Keratinocyte (primary cell): Measurements from ENCODE around the gene ESRRG. TPM values are rescaled to one million over a fixed set of nuclear protein-coding genes. Genes with fewer than 3 reads are reported as not detected.

ENCODE experiments used
- DNase-seq: peaks from one replicate; pipeline ENCODE4 v3.0.0-alpha.2; 2011; ENCODE audit warnings: low read depth, missing footprints, low spot score
- FAIRE-seq: peaks from 2 replicates; lab custom pipeline; 2011; peaks lifted over from hg19 to GRCh38; lab: Jason Lieb, UNC
- H2AFZ ChIP-seq: 2 replicates; pipeline ENCODE4 v1.6.0; 2012; ENCODE audit warnings: low read length, control low read depth, inconsistent platforms; ENCODE audit not compliant: control insufficient read depth
- H3K27ac ChIP-seq: 2 replicates; pipeline ENCODE4 v1.5.1; 2011; ENCODE audit warnings: low read length; ENCODE audit not compliant: control insufficient read depth, insufficient read depth
- H3K27me3 ChIP-seq: 3 replicates; pipeline ENCODE4 v1.6.0; 2011; ENCODE audit warnings: low read length; ENCODE audit not compliant: control insufficient read depth, insufficient read depth; ENCODE audit errors: extremely low read depth
- H3K36me3 ChIP-seq, 2 experiments: 2 replicates in 1 of 2; 3 replicates in 1 of 2; pipeline ENCODE4 v1.5.1; 2011; ENCODE audit warnings: low read length in 2 of 2, mild to moderate bottlenecking in 1 of 2; ENCODE audit not compliant: control insufficient read depth in 2 of 2, insufficient read depth in 2 of 2; ENCODE audit errors: extremely low read depth in 1 of 2
- H3K4me1 ChIP-seq: 3 replicates; pipeline ENCODE4 v1.5.1; 2011; ENCODE audit warnings: low read length; ENCODE audit not compliant: control insufficient read depth, insufficient read depth; ENCODE audit errors: extremely low read depth
- H3K4me2 ChIP-seq: 3 replicates; pipeline ENCODE4 v1.6.0; 2011; ENCODE audit warnings: low read depth, low read length; ENCODE audit not compliant: control insufficient read depth, insufficient read depth; ENCODE audit errors: extremely low read depth
- H3K4me3 ChIP-seq, 3 experiments: fragments of 200-600 bp in 1 of 3; sonication (generic) in 1 of 3; 2 replicates in 2 of 3; 3 replicates in 1 of 3; pipeline ENCODE4 v1.5.1; 2011 to 2016; ENCODE audit warnings: low read length in 3 of 3, mild to moderate bottlenecking in 3 of 3, control low read depth in 2 of 3, inconsistent platforms in 1 of 3, low read depth in 1 of 3, mixed read lengths in 1 of 3, mixed run types in 1 of 3, moderate library complexity in 1 of 3; ENCODE audit not compliant: control insufficient read depth in 2 of 3, insufficient read depth in 2 of 3; ENCODE audit errors: extremely low read depth in 1 of 3
- H3K79me2 ChIP-seq: 2 replicates; pipeline ENCODE4 v1.6.0; 2012; ENCODE audit warnings: low read length; ENCODE audit not compliant: control insufficient read depth, insufficient read depth
- H3K9ac ChIP-seq: 3 replicates; pipeline ENCODE4 v1.6.0; 2011; ENCODE audit warnings: low read length; ENCODE audit not compliant: control insufficient read depth, insufficient read depth; ENCODE audit errors: extremely low read depth
- H3K9me1 ChIP-seq: 3 replicates; pipeline ENCODE4 v1.6.0; 2011; ENCODE audit warnings: low read length; ENCODE audit not compliant: control insufficient read depth, insufficient read depth; ENCODE audit errors: extremely low read depth
- H3K9me3 ChIP-seq: 2 replicates; pipeline ENCODE4 v1.5.1; 2012; ENCODE audit warnings: low read depth, low read length; ENCODE audit not compliant: control insufficient read depth
- H4K20me1 ChIP-seq: 3 replicates; pipeline ENCODE4 v1.6.0; 2011; ENCODE audit warnings: low read length; ENCODE audit not compliant: control insufficient read depth, insufficient read depth; ENCODE audit errors: extremely low read depth
- CTCF ChIP-seq, 3 experiments: IDR thresholded peaks in 1 of 3; conservative IDR thresholded peaks in 1 of 3; optimal IDR thresholded peaks in 1 of 3; 2 replicates in 2 of 3; 3 replicates in 1 of 3; pipeline versions ENCODE3 to v1.5.1; 2011; ENCODE audit warnings: low read length in 3 of 3, mild to moderate bottlenecking in 3 of 3, moderate library complexity in 2 of 3, control low read depth in 1 of 3, inconsistent platforms in 1 of 3; ENCODE audit not compliant: insufficient read depth in 2 of 3; ENCODE audit errors: extremely low read depth in 1 of 3
- EZH2 ChIP-seq: IDR thresholded peaks from one replicate; pipeline ENCODE4 v1.6.1; 2012; ENCODE audit warnings: inconsistent platforms, mild to moderate bottlenecking, low read length, moderate library complexity
- dilution Hi-C: fragments of 300-500 bp; cut with MboI; formaldehyde crosslinking; loops from one replicate; pipeline ENCODE4 v1.7.0; 2020; ENCODE audit warnings: low sequenced_read_pairs; ENCODE audit not compliant: extremely low pct_ligation_motif_present
- polyA plus RNA-seq, 5 experiments: library from polyadenylated mRNA; depleted of rRNA in 3 of 5; stranded (reverse) in 3 of 5; stranded (forward) in 1 of 5; unstranded in 1 of 5; fragments of >200 nt; gene quantifications; 1 replicate in 1 of 5; 2 replicates in 3 of 5; 3 replicates in 1 of 5; pipeline versions ENCODE4 v1.2.1 to v1.2.3, GENCODE V29; 2011 to 2012; ENCODE audit warnings: missing spikeins in 2 of 5, low read depth in 1 of 5, low replicate concordance in 1 of 5

ESRRG gene
- polyA plus RNA-seq, 1 donor (not counting 4 experiments of a cell fraction or from before 2014, with no cell fraction given), result 0.08 TPM

GRCh38 chr1:216665856-216666255 is 57.4 kb downstream of the ESRRG start:
- H3K4me3 ChIP-seq, result no peak overlapping the region
- no peaks in the 10 kb centered on the region for H4K20me1 ChIP-seq
- no peak for TF ChIP-seq EZH2
- no peak for TF ChIP-seq CTCF (optimal IDR thresholded peaks at IDR 0.05 in 1 of 3, IDR thresholded peaks at IDR 0.05 in 1 of 3, conservative IDR thresholded peaks at IDR 0.05 in 1 of 3; ENCODE audit: extremely low read depth in 1 of 3, insufficient read depth in 2 of 3, low read length in 3 of 3)
- H2AFZ ChIP-seq, result no peak overlapping the region
- H3K4me1 ChIP-seq, result no peaks in the 10 kb centered on the region
- H3K27ac ChIP-seq, result no peak overlapping the region
- no peak overlapping the region for H3K4me2 ChIP-seq
- dilution Hi-C loops, result no loop called here
- no peaks in the 10 kb centered on the region for H3K9me3 ChIP-seq
- no peak overlapping the region for H3K9ac ChIP-seq
- H3K9me1 ChIP-seq, result no peaks in the 10 kb centered on the region
- no peaks in the 10 kb centered on the region for H3K79me2 ChIP-seq
- FAIRE-seq (no peak), DNase-seq (no peak)
- no peaks in the 10 kb centered on the region for H3K27me3 ChIP-seq
- no peaks in the 10 kb centered on the region for H3K36me3 ChIP-seq

- no peak for TF ChIP-seq CTCF (optimal IDR thresholded peaks at IDR 0.05 in 1 of 3, IDR thresholded peaks at IDR 0.05 in 1 of 3, conservative IDR thresholded peaks at IDR 0.05 in 1 of 3; ENCODE audit: extremely low read depth in 1 of 3, insufficient read depth in 2 of 3, low read length in 3 of 3)
- no peak for TF ChIP-seq EZH2
- Histone ChIP-seq H4K20me1 (no peaks in the 10 kb centered on the region), H3K79me2 (no peaks in the 10 kb centered on the region), H3K9ac (no peak overlapping the region), H3K4me2 (no peak overlapping the region), H3K27ac (no peak overlapping the region), H3K9me3 (no peaks in the 10 kb centered on the region), H3K36me3 (no peaks in the 10 kb centered on the region), H3K9me1 (no peaks in the 10 kb centered on the region), H2AFZ (no peak overlapping the region), H3K4me1 (no peaks in the 10 kb centered on the region), H3K27me3 (no peaks in the 10 kb centered on the region), H3K4me3 (no peak overlapping the region)
- FAIRE-seq (no peak), DNase-seq (no peak)
- dilution Hi-C loops, result no loop called here
Measured at GRCh38 chr1:216665406-216665805, 57.8 kb downstream of the ESRRG start.
